Central memory CD8-positive, alpha-beta T cell (primary cell): ENCODE measurements around the gene PRRC1.
"Not testable (repeated sequence)": the region's sequence is repeated elsewhere in the genome, so short reads cannot be mapped to it uniquely, and the experiment has no call there.

Experiments
- ATAC-seq: fragments of 150-1000 bp; cut with Tn5 transposase; replicated peaks from 2 replicates; pipeline ENCODE4 v1.10.0; 2022; ENCODE audit warnings: mild to moderate bottlenecking, moderate FRiP score, moderate number of reproducible peaks; ENCODE audit not compliant: poor library complexity, severe bottlenecking; ENCODE audit errors: extremely low read depth
- DNase-seq, 2 donors: peaks; one replicate each; pipeline ENCODE4 v3.0.0; 2021; ENCODE audit warnings: low spot score in 2 of 2
- H3K27ac Mint-ChIP-seq: one replicate; pipeline ENCODE4 v1.8.0; 2022; ENCODE audit warnings: low read depth, mild to moderate bottlenecking, moderate library complexity, mixed read lengths
- H3K27me3 Mint-ChIP-seq: one replicate; pipeline ENCODE4 v1.8.0; 2022; ENCODE audit warnings: mixed read lengths
- H3K36me3 Mint-ChIP-seq: one replicate; pipeline ENCODE4 v1.8.0; 2022; ENCODE audit warnings: mild to moderate bottlenecking, moderate library complexity, mixed read lengths; ENCODE audit not compliant: insufficient read depth
- H3K4me1 Mint-ChIP-seq: one replicate; pipeline ENCODE4 v1.8.0; 2022; ENCODE audit warnings: mixed read lengths
- H3K4me3 Mint-ChIP-seq: one replicate; pipeline ENCODE4 v1.8.0; 2022; ENCODE audit warnings: mild to moderate bottlenecking, moderate library complexity, mixed read lengths
- H3K9me3 Mint-ChIP-seq: one replicate; pipeline ENCODE4 v1.8.0; 2022; ENCODE audit warnings: mixed read lengths

The PRRC1 gene

DNA sequence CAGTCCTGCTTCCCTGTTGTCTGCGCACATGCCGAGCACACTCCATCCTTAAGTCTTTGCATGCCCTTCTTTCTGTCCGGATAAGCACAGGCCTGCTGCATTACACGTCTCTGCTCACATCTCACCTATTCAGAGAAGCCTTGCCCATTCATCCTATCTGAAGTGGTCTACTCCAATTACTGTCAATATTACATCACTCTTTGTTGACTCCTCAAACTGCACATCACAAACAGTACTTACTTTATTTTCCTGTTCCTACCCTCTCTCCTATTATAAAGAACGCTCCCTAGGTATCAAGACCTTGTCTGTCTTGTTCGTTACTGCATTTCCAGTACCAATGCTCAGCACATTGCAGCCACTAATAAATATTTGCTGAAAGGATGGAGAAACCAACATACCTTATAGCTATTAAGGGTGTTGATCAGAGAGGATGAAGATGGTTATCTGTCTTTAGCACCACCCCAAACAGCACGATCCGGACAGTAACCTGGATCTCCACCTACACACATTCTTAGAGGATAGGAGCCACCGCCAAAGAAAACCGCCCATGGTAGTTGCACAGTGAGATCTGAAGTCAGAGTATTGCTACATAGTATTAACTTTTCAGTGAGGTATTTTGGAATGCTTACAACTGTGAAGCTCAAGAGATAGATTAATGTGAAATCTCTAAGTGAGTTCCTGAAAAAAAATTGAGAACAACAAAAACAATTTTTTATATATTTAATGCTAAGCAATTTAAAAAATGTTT is 1.6 kb upstream of the PRRC1 start:
- no peak for ATAC-seq
- Mint-ChIP-seq H3K4me1 (peaks cover 21% of the 10 kb centered on the region), H3K27ac (no peak overlapping the region), H3K9me3 (no peaks in the 10 kb centered on the region), H3K36me3 (peaks cover 7% of the 10 kb centered on the region), H3K27me3 (peaks cover 31% of the 10 kb centered on the region), H3K4me3 (no peak overlapping the region)
- DNase-seq, result no peak

- no peak for ATAC-seq
- Mint-ChIP-seq H3K27ac (peak overlapping the region; percentile 77), H3K9me3 (peaks cover 11% of the 10 kb centered on the region), H3K27me3 (peaks cover 18% of the 10 kb centered on the region), H3K4me3 (peak overlapping the region; percentile 82), H3K4me1 (peaks cover 32% of the 10 kb centered on the region), H3K36me3 (peaks cover 7% of the 10 kb centered on the region)
- DNase-seq, result no peak
Observed at GRCh38 chr5:127517110-127517479, 345 bp upstream of the PRRC1 start.

- Mint-ChIP-seq H3K27ac (peak overlapping the region; percentile 77), H3K9me3 (peaks cover 11% of the 10 kb centered on the region), H3K27me3 (peaks cover 8% of the 10 kb centered on the region), H3K4me1 (peaks cover 32% of the 10 kb centered on the region), H3K36me3 (peaks cover 7% of the 10 kb centered on the region), H3K4me3 (peak overlapping the region; percentile 82)
- DNase-seq (no peak), ATAC-seq (peak; percentile 11)
Observed at GRCh38 chr5:127518319-127518621, 830 bp downstream of the PRRC1 start.

- Mint-ChIP-seq H3K36me3 (peaks cover 12% of the 10 kb centered on the region), H3K4me3 (peak overlapping the region; percentile 8), H3K27ac (no peak overlapping the region), H3K9me3 (peaks cover 11% of the 10 kb centered on the region), H3K4me1 (peaks cover 35% of the 10 kb centered on the region), H3K27me3 (peaks cover 4% of the 10 kb centered on the region)
- ATAC-seq (no peak), DNase-seq (no peak)
Observed at GRCh38 chr5:127519527-127519926, 2.1 kb downstream of the PRRC1 start.

DNA sequence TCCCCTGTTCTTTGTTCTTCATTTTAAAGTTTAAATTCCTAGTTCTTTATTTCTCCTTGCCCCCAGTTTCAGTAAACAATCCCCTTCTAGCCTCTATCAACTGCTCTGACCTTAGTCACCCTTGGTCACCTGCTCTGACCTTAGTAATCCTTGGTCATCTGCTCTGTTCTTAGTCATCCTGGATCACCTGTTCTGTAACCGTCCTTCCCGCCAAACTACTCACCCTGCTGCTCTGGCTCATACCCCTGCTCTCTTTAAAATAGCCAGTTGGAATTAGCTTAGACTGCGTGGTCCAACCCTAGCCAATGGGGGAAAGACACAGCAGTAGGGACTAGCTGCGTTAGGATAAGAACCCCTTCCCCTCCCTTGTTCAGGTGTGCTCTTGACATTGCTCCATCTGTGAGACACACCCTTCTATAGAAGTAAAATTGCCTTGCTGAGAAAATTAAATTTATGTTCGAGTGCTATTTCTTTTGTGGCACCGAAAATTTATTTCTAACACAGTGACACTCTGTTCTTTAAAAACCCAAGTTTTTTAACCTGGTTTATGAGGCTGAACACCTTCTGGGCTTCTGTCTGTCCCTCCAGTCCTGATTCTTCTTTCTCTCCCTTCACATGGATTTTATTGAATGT is 3.8 kb downstream of the PRRC1 start:
- DNase-seq (no peak), ATAC-seq (no peak)
- Mint-ChIP-seq H3K27ac (no peak overlapping the region), H3K9me3 (peaks cover 11% of the 10 kb centered on the region), H3K4me1 (peaks cover 38% of the 10 kb centered on the region), H3K27me3 (no peaks in the 10 kb centered on the region), H3K4me3 (no peak overlapping the region), H3K36me3 (peaks cover 19% of the 10 kb centered on the region)

DNA sequence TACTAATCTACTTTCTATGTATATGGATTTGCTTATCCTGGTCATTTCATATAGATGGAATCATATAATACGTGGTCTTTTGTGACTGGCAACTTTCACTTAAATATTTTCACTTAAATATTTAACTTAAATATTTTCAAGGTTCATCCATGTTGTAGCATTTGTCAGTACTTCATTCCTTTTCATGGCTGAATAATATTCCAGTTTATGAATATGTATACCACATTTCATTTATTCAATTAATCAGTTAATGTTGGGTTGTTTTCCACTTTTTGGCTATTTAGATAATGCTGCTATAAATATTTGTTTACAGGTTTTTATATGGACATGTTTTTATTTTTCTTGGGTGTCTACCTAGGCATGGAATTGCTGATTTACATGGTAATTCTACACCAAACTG is 7.7 kb downstream of the PRRC1 start:
- Mint-ChIP-seq H3K27me3 (no peaks in the 10 kb centered on the region), H3K4me1 (peaks cover 31% of the 10 kb centered on the region), H3K27ac (no peak overlapping the region), H3K9me3 (peaks cover 11% of the 10 kb centered on the region), H3K36me3 (peaks cover 40% of the 10 kb centered on the region), H3K4me3 (no peak overlapping the region)
- ATAC-seq (no peak), DNase-seq (no peak)

DNA sequence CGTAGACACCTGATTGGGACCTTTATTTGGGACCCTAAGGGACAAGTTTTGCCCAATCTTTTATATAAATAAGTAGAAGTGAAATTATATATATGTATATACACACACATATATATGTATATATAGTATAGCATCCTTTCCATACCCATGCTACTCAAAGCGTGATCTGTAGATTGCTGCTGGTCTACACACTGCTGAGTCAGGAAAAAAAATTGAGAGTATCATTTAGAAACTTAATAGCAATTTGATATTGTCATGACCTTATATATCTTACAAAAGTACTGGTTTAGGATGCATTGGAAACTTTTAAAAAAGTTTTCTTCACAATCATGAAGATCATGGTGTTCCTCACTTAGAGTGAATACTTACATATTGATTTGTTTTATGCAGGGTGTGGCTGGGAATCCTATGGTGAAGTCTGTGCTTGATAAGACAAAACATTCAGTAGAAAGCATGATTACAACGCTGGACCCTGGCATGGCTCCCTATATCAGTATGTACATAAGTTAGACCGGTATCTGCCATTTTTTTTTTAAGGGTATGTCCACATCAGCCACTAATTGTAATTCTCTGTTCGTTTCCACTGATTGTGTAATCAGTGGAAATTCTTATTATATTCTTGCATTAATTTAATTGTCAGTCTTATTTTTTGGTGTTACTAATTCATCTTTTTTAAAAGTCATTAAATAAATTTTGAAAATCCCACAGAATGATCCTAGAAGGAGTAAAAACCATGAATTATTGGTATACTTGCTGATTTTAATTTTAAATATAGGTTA is 12.7 kb downstream of the PRRC1 start:
- no peak overlapping the region for H3K27ac Mint-ChIP-seq
- no peaks in the 10 kb centered on the region for H3K27me3 Mint-ChIP-seq
- peaks cover 8% of the 10 kb centered on the region for H3K4me1 Mint-ChIP-seq
- H3K9me3 Mint-ChIP-seq, result no peaks in the 10 kb centered on the region
- DNase-seq (no peak), ATAC-seq (no peak)
- no peak overlapping the region for H3K4me3 Mint-ChIP-seq
- H3K36me3 Mint-ChIP-seq, result peaks cover 68% of the 10 kb centered on the region

GRCh38 chr5:127536687-127537086 is 19.2 kb downstream of the PRRC1 start:
- no peak overlapping the region for H3K4me3 Mint-ChIP-seq
- no peak for DNase-seq

DNA sequence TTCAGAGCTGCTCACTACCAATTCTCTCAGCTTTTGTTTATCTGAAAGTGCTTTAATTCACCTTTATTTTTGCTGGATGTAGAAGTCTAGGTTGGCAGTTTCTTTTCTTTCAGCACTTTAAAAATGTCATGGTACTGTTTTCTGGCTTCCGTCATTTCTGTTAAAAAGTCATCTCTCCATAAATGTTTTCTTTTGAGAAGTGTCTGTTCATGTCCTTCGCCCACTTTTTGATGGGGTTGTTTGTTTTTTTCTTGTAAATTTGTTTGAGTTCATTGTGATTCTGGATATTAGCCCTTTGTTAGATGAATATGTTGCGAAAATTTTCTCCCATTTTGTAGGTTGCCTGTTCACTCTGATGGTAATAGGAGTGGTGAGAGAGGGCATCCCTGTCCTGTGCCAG is 23.1 kb downstream of the PRRC1 start:
- not testable (repeated sequence) for H3K4me1 Mint-ChIP-seq, ATAC-seq, H3K27me3 Mint-ChIP-seq, DNase-seq, H3K4me3 Mint-ChIP-seq, H3K9me3 Mint-ChIP-seq, H3K27ac Mint-ChIP-seq
- H3K36me3 Mint-ChIP-seq, result peaks cover 28% of the 10 kb centered on the region

More at GRCh38 chr5:127536687-127537086, 19.2 kb downstream of the PRRC1 start:
- Mint-ChIP-seq H3K27ac (no peak overlapping the region), H3K36me3 (peaks cover 57% of the 10 kb centered on the region), H3K9me3 (no peaks in the 10 kb centered on the region), H3K4me1 (peaks cover 8% of the 10 kb centered on the region), H3K27me3 (no peaks in the 10 kb centered on the region)
- ATAC-seq, result no peak

DNA sequence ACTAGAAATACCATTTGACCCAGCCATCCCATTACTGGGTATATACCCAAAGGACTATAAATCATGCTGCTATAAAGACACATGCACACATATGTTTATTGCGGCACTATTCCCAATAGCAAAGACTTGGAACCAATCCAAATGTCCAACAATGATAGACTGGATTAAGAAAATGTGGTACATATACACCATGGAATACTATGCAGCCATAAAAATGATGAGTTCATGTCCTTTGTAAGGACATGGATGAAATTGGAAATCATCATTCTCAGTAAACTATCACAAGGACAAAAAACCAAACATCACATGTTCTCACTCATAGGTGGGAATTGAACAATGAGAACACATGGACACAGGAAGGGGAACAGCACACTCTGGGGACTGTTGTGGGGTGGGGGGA is 27.8 kb downstream of the PRRC1 start:
- Mint-ChIP-seq H3K4me1 (peaks cover 17% of the 10 kb centered on the region), H3K36me3 (peaks cover 25% of the 10 kb centered on the region)
- not testable (repeated sequence) for H3K27me3 Mint-ChIP-seq, H3K27ac Mint-ChIP-seq, H3K9me3 Mint-ChIP-seq, DNase-seq, ATAC-seq, H3K4me3 Mint-ChIP-seq

DNA sequence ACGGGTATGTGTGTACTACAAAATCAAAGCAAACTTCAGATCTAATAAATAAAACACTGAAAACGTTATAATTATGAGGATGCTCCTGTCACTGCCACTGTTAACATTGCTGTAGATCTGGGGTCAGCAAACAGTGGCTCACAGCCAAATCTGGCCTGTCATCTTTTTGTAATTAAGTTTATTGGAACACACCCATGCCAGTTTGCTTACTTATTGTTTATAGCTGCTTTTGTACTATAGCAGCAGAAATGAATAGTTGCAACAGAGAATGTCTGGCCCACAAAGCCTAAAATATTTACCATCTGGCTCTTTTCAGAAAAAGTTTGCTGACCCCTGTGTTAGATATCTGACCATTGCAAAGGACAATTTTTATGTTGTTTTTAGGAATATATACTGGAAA is 32.1 kb downstream of the PRRC1 start:
- no peak for ATAC-seq
- H3K9me3 Mint-ChIP-seq, result no peaks in the 10 kb centered on the region
- H3K36me3 Mint-ChIP-seq, result peaks cover 30% of the 10 kb centered on the region
- DNase-seq, result no peak
- no peaks in the 10 kb centered on the region for H3K27me3 Mint-ChIP-seq
- peaks cover 10% of the 10 kb centered on the region for H3K4me1 Mint-ChIP-seq
- no peak overlapping the region for H3K27ac Mint-ChIP-seq
- no peak overlapping the region for H3K4me3 Mint-ChIP-seq

DNA sequence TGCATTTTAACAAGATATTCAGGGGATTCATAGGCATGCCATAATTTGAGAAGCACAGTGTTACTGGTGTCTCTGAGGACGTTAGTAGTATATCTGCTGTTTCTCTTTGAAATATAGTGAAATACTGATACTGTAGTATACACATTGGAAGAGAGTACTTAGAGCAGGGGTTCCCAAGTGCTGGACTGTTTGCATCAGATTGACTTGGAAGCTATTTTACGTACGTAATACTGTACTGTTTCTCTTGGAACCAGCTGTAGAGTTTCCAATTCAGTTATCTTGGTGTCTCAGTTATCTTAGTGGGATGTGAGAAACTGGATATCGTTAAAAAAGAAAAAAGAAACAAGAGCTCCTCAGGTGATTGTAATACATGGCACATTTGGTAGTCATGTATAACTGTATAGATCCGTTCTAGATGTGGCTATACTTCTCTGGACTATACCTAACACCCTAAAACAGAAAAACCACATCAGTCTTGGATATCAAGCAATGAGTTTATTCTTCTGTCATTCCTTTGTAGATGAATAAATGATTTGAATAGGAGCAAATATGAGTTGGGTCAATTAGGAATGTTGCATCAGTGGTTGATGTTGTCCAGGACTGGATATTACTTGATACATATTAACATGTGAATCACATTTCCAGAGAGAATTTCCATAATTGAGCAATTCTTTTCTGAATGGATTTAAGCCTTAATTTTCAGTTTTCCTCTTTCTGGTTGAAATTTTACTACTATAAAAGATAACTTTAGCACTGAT is 33.4 kb downstream of the PRRC1 start:
- no peaks in the 10 kb centered on the region for H3K9me3 Mint-ChIP-seq
- no peak for DNase-seq

More for the DNA sequence above, 33.4 kb downstream of the PRRC1 start:
- no peak overlapping the region for H3K4me3 Mint-ChIP-seq
- H3K36me3 Mint-ChIP-seq, result peaks cover 29% of the 10 kb centered on the region
- no peaks in the 10 kb centered on the region for H3K27me3 Mint-ChIP-seq
- H3K4me1 Mint-ChIP-seq, result peaks cover 7% of the 10 kb centered on the region
- H3K27ac Mint-ChIP-seq, result no peak overlapping the region
- ATAC-seq, result no peak
